Ramos (cell line): ENCODE measurements around the gene CRTC1.

Experiments used
- in situ Hi-C: fragments of 300-500 bp; cut with MboI; formaldehyde crosslinking; loops from one replicate; pipeline ENCODE4 v1.14.3; 2022; ENCODE audit warnings: low sequenced_read_pairs; ENCODE audit not compliant: unreplicated experiment

Gene CRTC1

DNA sequence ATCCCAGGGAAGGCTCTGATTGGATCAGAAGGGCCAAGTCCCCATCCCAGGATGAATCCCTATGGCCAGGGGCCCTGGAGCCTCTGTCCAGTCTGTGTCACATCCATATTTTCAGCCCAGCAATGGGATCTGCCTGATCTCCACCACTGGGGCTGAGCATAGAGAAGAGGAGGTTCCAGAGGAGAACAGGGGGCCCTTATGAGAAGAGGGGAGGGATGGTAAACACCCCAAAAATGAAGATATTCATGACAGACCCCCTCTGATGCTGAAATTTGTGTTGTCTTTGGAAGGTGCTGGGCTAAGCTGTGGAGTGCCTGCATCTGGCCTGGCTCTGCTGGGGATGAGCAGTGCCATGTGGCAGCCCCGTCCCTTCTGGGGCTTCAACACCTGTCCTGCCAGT lies 32.2 kb upstream of the CRTC1 start:
- in situ Hi-C loops = no loop called here

DNA sequence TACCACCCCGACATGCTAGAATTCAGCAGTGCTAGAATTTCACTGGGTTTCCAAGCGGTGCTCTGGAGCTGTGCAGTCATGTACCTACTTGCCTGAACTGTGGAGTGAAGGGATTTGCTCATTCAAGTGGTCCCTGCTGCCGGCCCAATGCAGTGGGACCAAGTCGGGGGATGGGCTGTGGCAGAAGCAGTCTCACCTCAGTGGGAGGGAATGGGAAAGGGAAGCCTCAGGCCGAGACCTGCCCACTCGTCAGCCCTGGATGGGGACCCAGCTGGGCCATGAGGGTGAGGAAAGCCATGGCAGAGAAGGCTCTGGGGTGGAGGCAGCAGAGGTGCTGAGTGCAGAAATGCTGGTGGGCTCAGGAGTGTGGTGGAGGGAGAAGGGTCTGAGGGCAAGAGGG lies 31.7 kb upstream of the CRTC1 start:
- in situ Hi-C loops = no loop called here

DNA sequence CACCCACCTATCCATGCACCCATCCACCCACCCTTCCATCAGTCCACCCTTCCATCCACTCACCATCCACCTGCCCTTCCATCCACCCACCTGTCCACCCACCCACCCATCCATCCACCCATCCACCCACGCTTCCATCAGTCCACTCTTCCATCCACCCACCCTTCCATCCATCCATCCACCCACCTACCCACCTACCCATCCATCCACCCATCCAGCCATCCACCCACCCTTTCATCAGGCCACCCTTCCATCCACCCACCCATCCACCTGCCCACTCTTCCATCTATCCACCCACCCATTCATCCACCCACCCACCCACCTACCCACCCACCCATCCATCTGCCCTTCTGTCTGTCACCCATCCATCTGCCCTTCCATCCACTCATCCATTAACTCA lies 29.6 kb upstream of the CRTC1 start:
- in situ Hi-C loops = no loop called here

DNA sequence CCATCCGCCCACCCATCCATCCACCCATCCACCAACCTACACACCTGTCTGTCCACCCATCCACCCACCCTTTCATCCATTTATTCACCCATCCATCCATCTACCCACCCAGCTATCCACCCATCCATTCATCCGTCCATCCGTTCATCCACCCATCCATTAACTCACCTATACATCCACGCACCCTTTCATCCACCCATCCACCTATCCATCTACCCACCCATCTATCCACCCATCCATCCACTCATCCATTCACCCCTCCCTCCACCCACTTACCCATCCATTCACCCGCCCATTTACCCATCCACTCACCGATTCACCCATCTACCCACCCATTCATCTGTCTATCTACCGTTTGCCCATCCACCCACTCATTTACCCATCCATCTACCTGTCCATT lies 29.0 kb upstream of the CRTC1 start:
- in situ Hi-C loops = no loop called here

DNA sequence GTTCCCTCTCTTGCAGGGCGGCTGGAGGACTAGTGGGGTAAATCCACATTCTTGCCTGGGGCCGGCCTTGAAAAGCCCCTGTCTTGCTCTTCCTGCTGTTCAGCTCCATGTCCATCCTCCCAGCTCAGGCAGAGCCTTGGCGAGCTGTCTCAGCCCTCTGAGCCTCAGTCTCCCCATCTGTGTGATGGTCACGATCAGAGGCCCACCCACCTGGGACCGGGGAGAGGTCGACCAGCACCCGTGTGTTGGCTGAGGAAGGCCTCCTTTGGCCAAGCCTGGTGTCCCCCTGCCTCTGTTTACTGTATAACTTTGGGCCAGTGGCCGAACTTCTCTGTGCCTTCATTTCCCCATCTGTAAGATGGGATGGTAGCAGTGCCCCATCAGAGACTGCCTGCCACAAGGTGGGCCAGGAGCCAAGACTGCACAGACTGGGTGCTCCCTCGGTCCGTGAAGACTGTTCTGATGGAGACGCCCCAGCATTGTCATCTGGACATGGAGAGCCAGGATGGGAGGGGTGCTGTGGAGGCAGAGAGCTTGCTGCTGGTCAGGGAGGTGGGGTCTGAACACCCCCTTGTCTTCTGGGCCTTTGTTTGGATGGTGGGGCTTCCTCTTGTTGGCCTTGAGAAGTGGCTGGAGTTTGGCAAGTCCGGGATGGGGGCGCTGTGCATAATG lies 28.2 kb upstream of the CRTC1 start:
- in situ Hi-C loops = no loop called here

DNA sequence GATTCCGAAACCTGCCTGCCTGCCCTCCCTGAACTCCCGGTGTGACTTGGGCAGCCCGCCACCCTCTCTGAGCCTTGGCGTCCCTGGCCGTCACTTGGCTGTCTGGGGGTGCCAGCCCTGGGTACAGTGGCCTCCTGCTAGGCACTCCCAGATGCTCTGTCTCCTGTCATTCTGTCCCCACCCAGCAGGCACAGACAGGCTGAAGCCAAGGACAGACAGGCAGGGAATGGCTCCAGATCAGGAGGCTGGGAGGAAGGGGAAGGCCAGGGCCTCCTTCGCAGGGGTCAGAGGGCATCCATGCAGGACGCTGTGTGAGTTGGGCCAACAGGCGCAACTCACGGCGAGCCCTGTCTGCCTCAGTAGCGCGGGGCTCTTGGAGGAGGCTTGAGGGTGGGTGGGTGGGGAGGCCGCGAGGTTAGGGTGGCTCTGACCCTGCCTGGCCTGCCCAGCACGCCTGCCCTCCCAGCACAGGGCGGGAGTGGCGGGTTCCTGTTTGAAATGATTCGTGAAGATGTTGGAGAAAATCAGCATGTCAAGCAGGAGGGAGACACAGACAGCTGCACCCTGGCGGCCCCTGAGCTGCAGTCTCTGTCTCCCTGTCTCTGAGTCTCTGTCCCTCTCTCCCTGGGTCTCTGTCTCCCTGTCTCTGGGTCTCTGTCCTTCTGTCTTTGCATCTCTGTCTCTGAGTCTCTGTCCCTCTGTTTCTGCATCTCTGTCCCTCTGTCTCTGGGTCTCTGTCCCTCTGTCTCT lies 27.0 kb upstream of the CRTC1 start:
- in situ Hi-C loops = no loop called here

DNA sequence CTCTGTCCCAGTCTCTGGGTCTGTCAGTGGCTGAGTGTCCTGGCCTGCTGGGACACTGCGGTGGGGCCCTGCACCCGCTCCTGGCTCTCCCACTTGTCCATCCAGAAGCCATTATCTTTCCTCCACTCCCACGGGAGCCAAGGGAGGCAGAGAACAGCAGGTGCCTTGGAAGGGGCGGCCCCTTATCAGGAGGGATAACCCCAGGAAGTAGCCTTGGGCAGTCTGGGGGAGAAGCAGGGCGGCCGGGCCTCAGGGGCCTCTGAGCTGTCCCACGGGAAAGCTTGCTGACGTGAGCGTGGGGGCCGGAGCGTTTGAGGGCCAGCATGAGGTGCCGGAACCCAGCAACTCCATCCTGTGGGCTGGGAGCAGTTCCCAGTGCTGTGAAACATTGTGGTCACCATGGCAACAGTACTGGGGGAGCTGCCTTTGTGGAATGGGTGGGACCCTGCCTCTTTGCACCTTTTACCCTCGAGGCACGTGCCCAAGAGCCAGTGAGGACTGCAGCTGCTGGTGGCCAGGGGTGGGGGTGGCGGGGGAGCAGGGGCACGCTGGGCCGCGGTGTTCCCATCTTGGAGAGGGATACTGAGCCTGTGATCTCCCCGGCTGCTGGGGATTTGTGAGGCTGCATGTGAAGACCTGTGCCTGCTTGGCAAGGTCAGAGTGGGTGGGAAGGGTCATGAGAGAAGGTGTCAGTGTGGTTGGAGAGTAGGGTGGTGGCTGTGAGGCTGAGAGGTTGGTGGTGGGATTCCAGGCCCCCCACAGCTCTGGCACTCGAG lies 25.7 kb upstream of the CRTC1 start:
- in situ Hi-C loops = no loop called here

DNA sequence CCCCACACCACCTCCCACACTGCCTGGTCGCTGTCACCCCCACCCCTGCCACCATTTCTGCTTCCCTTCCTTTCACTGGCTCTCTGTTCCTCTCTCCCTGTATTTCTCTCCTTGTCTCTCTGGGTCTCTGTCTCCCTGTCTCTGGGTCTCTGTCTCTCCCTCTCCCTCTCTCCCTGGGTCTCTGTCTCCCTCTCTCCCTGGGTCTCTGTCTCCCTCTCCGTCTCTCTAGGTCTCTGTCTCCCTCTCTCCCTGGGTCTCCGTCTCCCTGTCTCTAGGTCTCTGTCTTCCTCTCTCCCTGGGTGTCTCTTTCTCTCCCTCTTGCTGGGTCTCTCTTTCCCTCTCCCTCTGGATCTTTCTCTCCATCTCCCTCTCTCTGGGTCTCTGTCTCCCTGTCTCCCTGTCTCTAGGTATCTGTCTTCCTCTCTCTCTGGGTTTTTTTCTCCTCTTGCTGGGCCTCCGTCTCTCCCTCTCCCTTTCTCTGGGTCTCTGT lies 25.1 kb upstream of the CRTC1 start:
- in situ Hi-C loops = no loop called here

DNA sequence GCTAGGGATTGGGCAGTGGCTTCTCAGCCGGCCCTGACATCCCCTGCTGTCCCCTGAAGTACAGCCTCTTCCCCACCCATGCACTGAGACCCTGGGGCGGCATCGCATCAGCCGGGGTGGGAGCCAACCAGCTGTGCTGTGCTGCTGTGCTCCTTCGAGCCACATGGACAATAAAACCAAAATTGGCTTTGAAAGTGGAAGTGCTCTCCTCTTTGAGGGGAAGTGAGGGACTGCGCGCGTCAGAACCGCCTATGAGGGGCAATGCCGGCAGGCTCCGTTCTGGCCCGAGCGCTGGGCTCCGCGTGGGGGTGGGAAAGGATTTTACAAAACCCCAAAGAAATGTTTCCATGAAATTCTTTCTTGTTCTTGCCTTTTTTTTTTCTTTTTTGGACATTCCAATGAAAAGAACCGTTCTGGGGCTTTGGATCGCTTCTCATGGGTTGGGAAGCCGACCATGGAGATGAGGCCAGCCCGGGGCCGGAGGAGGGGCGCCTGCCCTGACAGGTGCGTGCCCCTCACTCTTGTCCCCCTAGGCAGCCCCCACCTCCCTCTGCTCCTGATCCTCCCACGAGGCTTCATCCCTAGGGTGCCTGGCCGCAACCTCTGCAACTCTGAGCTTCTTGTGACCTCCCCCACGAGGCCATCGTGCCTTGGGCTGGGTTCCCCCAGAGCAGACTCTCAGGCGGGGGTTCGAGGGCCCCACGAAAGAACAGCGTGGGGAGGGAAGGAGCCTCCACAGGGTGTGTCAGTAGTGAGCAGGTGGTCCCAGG lies 24.0 kb upstream of the CRTC1 start:
- in situ Hi-C loops = no loop called here

DNA sequence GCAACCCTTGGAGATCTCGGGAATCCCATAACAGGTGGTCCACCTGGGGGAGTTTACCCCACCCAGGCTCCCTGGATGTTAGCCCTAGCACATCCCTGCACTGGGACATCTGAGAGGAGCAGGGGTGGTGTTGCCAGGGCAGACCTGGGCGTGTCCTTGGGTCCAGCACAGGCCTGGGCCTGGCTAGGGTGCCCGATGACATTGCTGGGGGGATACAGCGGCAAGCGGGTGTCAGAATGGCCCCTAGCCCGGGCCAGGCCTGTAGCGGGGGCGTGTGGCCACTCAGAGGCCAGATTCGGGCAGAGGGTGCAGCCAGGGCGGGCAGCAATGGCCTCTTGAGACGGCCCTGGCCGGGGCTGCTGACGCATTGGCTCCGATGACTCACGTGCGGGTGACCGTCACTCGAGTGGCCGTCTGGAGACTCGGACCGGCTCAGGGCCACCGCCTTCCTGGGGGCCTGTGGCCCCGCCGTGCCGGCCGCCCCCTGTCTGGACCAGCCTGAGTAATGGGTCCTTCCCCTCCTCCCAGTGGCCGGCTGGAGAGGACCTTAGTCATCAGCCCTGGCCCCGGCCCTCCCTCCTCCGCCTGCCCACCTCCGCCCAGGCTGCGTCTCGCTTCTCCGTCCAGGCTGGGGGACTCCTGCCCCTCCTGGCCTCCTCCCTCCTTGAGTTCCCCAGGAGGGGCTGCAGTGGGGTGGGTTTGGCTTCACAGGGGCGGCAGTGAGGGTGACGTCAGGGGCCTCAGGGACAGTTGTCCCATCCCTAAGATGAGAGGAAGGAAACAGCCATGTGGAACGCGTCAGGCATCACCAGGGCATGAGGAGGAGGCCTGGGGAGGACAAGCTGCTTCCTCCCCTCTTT lies 23.2 kb upstream of the CRTC1 start:
- in situ Hi-C loops = no loop called here

DNA sequence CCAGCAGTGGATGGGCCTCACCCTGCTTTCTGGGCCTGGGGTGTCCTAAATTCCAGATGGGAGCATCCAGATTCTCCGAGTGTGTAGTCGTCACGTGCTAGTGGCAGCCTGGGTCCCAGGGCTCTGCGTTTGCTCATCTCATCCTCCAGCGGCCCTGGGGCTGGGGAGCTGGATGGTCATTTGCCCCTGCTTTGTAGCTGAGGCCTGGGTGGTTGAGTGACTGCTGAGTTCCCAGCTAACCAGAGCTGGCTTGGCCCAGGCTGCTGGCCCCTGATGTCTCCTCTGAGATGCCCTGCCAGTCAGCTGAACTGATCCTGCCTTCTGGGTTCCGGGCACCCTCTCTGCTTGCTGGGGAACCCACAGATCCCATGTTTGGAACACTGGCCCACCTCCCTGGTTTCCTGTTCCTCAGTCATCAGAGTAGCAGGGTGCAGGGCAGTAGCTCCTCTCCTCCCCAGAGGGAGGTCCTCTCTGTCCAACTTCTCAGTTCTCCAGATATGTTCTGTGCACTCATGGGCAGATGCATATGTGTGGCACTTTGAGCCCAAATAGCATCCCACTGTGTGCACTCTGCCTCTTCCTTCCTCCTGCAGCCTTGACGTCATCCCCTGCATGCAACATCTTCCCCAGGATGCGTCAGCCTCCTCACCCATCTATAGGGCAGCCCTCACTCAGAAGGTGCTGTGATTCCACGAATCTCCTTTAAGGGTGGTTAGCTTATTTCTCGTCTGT lies 22.4 kb upstream of the CRTC1 start:
- in situ Hi-C loops = no loop called here

DNA sequence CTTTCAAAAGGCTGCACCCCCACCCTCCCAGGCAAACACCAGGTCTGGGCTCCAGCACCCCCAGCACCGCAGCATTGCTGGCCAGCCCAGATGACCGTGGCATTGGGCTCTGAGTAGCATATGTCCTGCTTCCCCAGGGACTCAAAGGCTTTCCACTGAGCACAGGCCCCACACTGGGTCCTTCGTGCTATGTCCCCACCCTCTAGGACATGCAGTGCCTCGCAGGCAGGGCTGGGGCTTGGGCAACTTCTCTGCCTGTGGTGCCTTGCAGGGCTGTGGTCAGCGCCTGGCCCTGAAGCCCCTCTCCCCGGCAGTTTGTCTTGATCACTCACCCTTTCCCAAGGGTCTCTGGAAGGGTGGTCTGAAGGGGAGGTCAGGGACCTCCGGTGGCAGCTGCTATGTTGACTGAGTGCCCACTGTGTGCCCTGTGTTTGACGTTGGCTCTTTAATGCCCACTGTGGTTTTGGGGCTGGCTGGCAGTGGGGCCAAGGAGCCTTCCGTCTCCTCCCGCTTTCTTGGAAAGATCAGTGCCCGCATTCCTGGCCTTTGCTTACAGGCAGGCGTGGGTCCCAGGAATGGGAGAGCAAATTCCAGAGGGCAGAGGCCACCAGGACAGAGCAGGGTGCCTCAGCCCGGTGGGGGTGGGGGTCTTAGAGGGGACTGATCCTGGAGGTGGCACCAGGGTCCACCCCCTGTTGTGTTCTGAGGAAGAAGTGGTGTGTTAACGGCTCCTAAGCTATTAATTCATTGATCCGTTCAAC lies 20.3 kb upstream of the CRTC1 start:
- in situ Hi-C loops = no loop called here

DNA sequence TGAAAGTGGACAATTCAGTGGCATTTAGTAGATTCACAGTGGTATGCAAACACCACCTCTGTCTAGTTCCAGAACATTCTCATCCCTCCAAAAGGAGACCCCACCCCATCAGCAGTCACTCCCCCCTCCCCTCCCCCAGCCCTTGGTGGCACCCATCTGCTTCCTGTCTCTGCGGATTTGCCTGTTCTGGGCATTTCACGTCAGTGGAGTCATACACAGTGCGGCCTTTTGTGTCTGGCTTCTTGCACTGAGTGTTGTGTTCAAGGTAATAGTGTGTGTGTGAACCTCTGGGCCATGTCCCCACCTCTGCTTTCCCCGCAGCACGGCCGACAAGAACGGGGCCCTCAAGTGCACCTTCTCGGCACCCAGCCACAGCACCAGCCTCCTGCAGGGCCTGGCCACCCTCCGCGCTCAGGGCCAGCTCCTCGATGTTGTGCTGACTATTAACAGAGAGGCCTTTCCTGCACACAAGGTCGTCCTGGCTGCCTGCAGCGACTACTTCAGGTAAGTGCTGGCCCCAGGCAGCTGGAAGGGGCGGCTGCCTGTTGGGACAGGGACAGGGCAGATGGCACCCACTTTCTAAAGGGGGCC lies 19.4 kb upstream of the CRTC1 start:
- in situ Hi-C loops = no loop called here

DNA sequence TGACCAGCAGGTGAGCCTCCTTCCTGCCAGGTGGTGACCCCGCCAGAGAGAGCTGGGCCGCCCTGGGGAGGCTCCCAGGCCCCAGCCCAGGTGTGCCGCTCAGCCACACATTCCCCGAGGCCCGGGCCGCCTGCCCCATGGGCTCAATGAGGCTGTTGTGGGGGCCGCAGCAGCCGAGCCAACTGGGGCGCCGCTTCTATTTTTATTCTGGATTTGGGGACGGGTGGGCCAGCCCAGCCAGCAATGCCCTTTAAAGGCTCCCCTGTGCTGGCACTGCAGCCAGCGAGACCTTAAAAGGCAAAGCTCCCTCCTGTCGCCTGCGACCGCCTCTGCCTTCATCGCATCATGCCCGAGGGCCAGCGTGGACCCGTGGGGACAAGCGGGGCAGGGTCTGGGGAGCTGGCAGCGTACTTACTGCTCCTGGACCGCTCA lies 17.7 kb upstream of the CRTC1 start:
- in situ Hi-C loops = no loop called here

DNA sequence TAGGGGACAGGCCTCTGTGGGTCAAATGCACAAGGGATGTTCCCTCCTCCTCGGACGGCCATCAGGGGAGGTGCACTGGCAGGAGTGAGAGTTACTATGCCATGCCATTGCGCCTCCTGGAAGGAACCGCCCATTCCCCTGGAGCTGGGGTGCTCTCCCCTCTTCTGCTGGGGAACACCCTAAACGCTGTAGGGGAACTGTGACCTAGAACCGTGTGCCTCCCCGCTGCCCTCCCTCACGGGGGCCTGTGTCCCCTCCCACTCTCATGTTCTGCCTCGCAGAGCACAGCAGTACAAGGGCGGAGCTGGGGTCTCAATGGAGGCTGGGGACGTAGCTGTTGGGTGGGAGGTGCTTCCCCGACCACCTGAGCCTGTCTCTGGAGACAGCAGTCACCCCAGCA lies 17.2 kb upstream of the CRTC1 start:
- in situ Hi-C loops = no loop called here

DNA sequence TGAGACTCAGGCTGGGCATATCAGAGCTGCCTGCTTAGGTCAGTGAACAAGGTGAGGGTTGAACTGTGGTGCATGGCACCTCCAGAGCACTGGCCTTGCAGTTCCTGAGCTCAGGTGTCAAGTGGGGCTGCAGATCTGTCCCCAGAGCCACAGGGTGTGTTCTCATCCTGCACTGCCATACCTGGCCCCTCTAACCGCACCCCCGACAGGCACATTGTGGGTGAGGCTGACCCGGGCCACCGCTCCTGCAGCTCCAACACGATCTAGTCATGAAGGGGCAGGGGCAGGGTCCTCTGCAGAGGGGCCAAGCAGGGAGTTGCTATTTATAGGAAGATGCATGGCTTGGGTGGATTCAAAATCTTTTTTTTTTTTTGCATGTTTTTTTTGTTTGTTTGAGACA lies 16.7 kb upstream of the CRTC1 start:
- in situ Hi-C loops = no loop called here

DNA sequence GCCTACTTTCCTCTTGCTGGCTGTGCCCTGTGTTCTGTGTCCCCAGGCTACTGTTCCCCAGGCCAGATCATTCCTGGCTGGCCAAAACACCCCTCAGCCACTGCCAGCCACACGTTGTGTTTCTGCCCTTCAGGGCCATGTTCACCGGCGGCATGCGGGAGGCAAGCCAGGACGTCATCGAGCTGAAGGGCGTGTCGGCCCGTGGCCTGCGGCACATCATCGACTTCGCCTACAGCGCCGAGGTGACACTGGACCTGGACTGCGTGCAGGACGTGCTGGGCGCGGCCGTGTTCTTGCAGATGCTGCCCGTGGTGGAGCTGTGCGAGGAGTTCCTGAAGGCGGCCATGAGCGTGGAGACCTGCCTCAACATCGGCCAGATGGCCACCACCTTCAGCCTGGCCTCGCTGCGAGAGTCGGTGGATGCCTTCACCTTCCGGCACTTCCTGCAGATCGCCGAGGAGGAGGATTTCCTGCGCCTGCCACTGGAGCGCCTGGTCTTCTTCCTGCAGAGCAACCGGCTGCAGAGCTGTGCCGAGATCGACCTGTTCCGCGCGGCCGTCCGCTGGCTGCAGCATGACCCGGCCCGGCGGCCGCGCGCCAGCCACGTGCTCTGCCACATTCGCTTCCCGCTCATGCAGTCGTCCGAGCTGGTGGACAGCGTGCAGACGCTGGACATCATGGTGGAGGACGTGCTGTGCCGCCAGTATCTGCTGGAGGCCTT lies 15.8 kb upstream of the CRTC1 start:
- in situ Hi-C loops = no loop called here
